Adrenal gland (tissue), 12 donors: ENCODE results near the gene TMEM18. TPM values are rescaled to one million over a fixed set of nuclear protein-coding genes. Genes with fewer than 3 reads are reported as not detected.

Experiments
- DNase-seq, 7 donors: peaks; one replicate each; pipeline ENCODE4 v3.0.0-alpha.2; 2019 to 2020
- H3K27ac ChIP-seq, 5 donors: fragments of 200-600 bp; sonication (generic) in 4 of 5; 1 replicate in 3 of 5; 2 replicates in 2 of 5; pipeline versions ENCODE4 v1.5.1 to v1.8.0; 2016 to 2020; ENCODE audit warnings: mild to moderate bottlenecking in 1 of 5
- H3K27me3 ChIP-seq: fragments of 200-600 bp; 2 replicates; pipeline ENCODE4 v1.8.0; 2021
- H3K36me3 ChIP-seq, 2 donors: fragments of 200-600 bp; replicated peaks in 1 of 2; 1 replicate in 1 of 2; 2 replicates in 1 of 2; pipeline versions ENCODE4 v1.5.1 to v1.8.0; 2018 to 2022
- H3K4me1 ChIP-seq, 2 donors: fragments of 200-600 bp; replicated peaks in 1 of 2; 1 replicate in 1 of 2; 2 replicates in 1 of 2; pipeline versions ENCODE4 v1.5.1 to v1.8.0; 2018 to 2021
- H3K4me3 ChIP-seq, 4 donors: fragments of 200-600 bp; sonication (generic) in 3 of 4; one replicate each; pipeline ENCODE4 v1.5.1; 2016 to 2018
- H3K9me3 ChIP-seq, 3 donors: fragments of 200-600 bp; sonication (generic) in 1 of 3; replicated peaks in 1 of 3; 1 replicate in 2 of 3; 2 replicates in 1 of 3; pipeline versions ENCODE4 v1.5.1 to v1.8.0; 2016 to 2021
- CTCF ChIP-seq, 6 experiments: fragments of 450-650 bp in 4 of 6; fragments of 200-600 bp in 2 of 6; sonication (generic) in 1 of 6; IDR thresholded peaks; 1 replicate in 5 of 6; 2 replicates in 1 of 6; pipeline versions ENCODE4 v1.5.1 to v1.8.0; 2016 to 2021; ENCODE audit warnings: antibody characterized with exemption in 6 of 6, mild to moderate bottlenecking in 2 of 6, moderate library complexity in 1 of 6
- POLR2A ChIP-seq, 2 donors: fragments of 450-650 bp; IDR thresholded peaks; one replicate each; pipeline ENCODE4 v1.6.1; 2017; ENCODE audit warnings: antibody characterized with exemption in 2 of 2, mild to moderate bottlenecking in 2 of 2, moderate library complexity in 1 of 2
- WGBS, 4 donors: extraction: QIAGEN DNeasy Blood & Tissue Kit in 2 of 4; methylation state at CpG; one replicate each; pipeline versions ENCODE4 v1.1.5 to v1.1.7; 2013 to 2017; 5-methylcytosine and 5-hydroxymethylcytosine counted together
- intact Hi-C, 2 donors: fragments of 100-400 bp; cut with DNase I; formaldehyde crosslinking; loops; one replicate each; pipeline versions ENCODE4 v1.14.1 to v1.15.0; 2022 to 2023
- polyA plus RNA-seq, 3 donors: library from polyadenylated mRNA; stranded (reverse); fragments of 200-250 nt in 2 of 3; fragments of 350-450 nt in 1 of 3; fragmentation: Illumina TruSeq in 1 of 3; extraction: RNeasy Lipid Tissue Mini Kit (QIAGEN cat#74804) in 1 of 3; gene quantifications; one replicate each; pipeline ENCODE4 v1.2.3, GENCODE V29; 2013 to 2014
- total RNA-seq, 9 donors: library from RNA; depleted of rRNA in 4 of 9; stranded (reverse); fragments of >200 nt in 4 of 9; fragments of 120-200 nt in 1 of 9; fragmentation: NEBNext Ultra II Directional in 1 of 9; extraction: Animal tissue kit (Norgen Biotek cat#: 25700) in 1 of 9; gene quantifications; one replicate each; pipeline versions ENCODE4 v1.1.0 to v1.2.4, GENCODE V29; 2013 to 2023
- donor health status: healthy with polysubstance abuse.
- donor health status: Bipolar disorder and iron deficiency.
- donor health status: DM: yes; HTN: yes; CAD: no.
- donor health status: DM: no; HTN: no; CAD: no.
- donor health status: DM: no; HTN: no; CAD: no.
- donor health status: DM: yes; HTN: yes; CAD: no.

Gene TMEM18
- total and polyA plus RNA-seq, 12 donors = 17.2 to 56.9 (median 31.9) TPM

DNA sequence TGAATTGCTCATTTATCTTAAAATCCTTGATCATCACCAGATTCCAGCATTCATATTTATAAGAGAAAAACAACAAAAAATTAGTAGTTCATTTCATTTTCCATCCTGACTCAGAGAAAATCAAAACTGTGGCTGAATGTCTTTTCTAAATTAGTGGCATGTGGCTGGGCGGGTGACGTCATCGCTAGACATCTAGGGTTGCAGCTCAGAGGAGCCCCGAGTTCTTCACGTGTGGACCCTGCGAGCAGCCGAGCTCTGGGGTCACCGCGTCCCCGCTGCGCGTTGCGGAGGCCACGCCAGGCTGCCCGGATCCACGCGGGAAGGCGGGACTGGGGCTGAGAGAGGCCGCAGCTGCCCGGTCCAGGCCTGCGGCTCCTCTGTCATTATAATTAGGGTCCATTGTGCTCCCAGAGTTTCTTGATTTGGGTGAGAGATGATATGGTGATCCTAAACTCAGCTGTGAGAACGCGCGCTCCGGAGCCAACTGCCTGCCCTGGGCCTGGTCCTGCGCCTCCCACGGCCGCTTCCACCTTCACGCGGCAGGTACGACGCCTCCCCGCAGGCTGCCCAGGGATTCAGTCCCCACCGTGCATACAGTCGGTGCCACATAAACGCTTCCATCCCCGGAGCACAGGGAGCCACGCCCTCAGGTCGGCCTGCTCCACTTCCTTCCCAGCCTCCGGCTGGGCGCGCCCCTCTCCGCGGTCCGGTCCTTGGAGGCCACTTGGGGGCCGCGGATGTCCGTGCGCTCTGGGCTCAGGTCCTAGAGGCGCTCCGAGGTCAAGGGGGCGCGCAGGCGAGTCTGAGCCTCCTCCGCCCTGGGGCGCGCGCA, 56.5 kb downstream of the TMEM18 start:
- H3K9me3 ChIP-seq = peaks cover 0 to 3% (median 0%) of the 10 kb centered on the region in 3 donors
- H3K27ac ChIP-seq = no peak overlapping the region
- 90 to 96% (median 95%) methylated on average over 10 to 58 of the region's 58 CpGs for WGBS, 4 donors
- TF ChIP-seq CTCF (IDR thresholded peaks at IDR 0.05) (no peak), POLR2A (IDR thresholded peaks at IDR 0.05) (no peak)
- H3K36me3 ChIP-seq = no peaks in the 10 kb centered on the region
- peak in 1 of 7 donors; percentile 40 for DNase-seq
- H3K4me3 ChIP-seq = no peak overlapping the region
- intact Hi-C loops = no loop called here
- no peaks in the 10 kb centered on the region for H3K27me3 ChIP-seq
- no peaks in the 10 kb centered on the region for H3K4me1 ChIP-seq

GRCh38 chr2:620004-620403, 57.2 kb downstream of the TMEM18 start:
- no peak overlapping the region for H3K27ac ChIP-seq
- TF ChIP-seq POLR2A (IDR thresholded peaks at IDR 0.05) = no peak
- no peak for TF ChIP-seq CTCF (IDR thresholded peaks at IDR 0.05)
- peak in 1 of 7 donors; percentile 34 for DNase-seq
- no peaks in the 10 kb centered on the region for H3K36me3 ChIP-seq
- H3K4me3 ChIP-seq = no peak overlapping the region
- H3K9me3 ChIP-seq = peaks cover 0 to 3% (median 0%) of the 10 kb centered on the region in 3 donors
- intact Hi-C loops = no loop called here
- no peaks in the 10 kb centered on the region for H3K4me1 ChIP-seq
- no peaks in the 10 kb centered on the region for H3K27me3 ChIP-seq
- WGBS, 4 donors = 86 to 92% (median 90%) methylated on average over 14 of the region's 14 CpGs

- Histone ChIP-seq H3K27me3 (no peaks in the 10 kb centered on the region), H3K27ac (no peak overlapping the region), H3K4me3 (no peak overlapping the region), H3K36me3 (no peaks in the 10 kb centered on the region), H3K9me3 (peaks cover 0 to 3% (median 0%) of the 10 kb centered on the region in 3 donors), H3K4me1 (no peaks in the 10 kb centered on the region)
- TF ChIP-seq CTCF (IDR thresholded peaks at IDR 0.05) (no peak), POLR2A (IDR thresholded peaks at IDR 0.05) (no peak)
- intact Hi-C loops = no loop called here
- peak in 1 of 7 donors; percentile 17 for DNase-seq
- 90 to 95% (median 93%) methylated on average over 6 of the region's 6 CpGs for WGBS, 4 donors
Measured at GRCh38 chr2:618422-618990, 58.7 kb downstream of the TMEM18 start.

DNA sequence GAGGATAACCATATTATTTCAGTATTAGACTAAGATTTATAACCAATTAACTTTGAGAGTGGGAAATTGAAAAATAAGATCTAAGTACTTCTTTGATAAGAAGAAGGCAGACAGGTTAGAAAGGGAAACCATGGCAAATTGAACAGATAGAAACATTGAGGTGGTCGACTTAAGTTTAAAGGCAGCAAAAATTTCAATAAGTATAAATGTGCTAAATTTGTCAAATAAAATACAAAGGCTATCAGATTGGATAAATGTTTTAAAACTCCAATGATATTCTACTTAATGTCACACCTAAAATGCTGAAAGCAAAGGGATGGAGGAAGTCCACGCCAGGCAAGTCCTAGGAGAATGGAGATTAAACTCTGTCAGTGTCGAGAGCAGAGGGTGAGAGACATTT, 59.2 kb downstream of the TMEM18 start:
- H3K27ac ChIP-seq = no peak overlapping the region
- H3K4me3 ChIP-seq = no peak overlapping the region
- H3K27me3 ChIP-seq = no peaks in the 10 kb centered on the region
- DNase-seq = no peak
- H3K4me1 ChIP-seq = no peaks in the 10 kb centered on the region
- intact Hi-C loops = no loop called here
- TF ChIP-seq POLR2A (IDR thresholded peaks at IDR 0.05) (no peak), CTCF (IDR thresholded peaks at IDR 0.05) (no peak)
- H3K36me3 ChIP-seq = no peaks in the 10 kb centered on the region
- peaks cover 0 to 3% (median 0%) of the 10 kb centered on the region in 3 donors for H3K9me3 ChIP-seq
- 84 to 90% (median 85%) methylated on average over 3 of the region's 3 CpGs for WGBS, 4 donors
